A673 (cell line): ENCODE measurements around the gene SHISA2.

Experiments
- CTCF ChIP-seq: fragments of 300-800, 200-600 bp; sonication (generic); conservative IDR thresholded peaks from 2 replicates; pipeline ENCODE4 v1.5.1; 2017; ENCODE audit warnings: low read depth, mild to moderate bottlenecking, antibody characterized with exemption, low read length, moderate library complexity, mixed read lengths
- EZH2 ChIP-seq: fragments of 200-600 bp; sonication (generic); IDR thresholded peaks from 2 replicates; pipeline ENCODE4 v1.6.1; 2017; ENCODE audit warnings: borderline replicate concordance, low read depth, mild to moderate bottlenecking, mixed read lengths, antibody characterized with exemption, low read length; ENCODE audit not compliant: poor library complexity, severe bottlenecking

DNA sequence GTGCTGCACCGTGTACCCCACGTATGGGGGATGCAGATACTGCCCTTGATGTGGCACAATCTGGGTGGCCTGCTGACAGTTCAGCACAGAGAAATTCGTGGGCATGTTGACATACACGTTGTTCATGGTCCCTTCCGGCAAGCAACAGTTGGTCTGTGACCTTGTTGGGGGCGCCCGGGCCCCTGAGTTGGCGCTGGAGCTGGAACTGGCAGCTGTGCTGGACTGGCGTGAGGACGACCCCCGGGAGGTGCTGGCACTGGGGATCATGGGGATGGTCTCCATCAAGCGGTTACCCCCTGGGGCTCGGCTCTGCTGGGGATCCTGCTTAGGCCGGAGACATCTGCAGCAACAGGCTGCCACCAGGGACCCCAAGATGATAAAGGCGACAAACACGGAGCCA lies 5.2 kb downstream of the SHISA2 start:
- TF ChIP-seq CTCF (no peak), EZH2 (no peak)
